D721Med (cell line): ENCODE results near the gene LRFN3.
"Not testable (repeated sequence)": the region's sequence is repeated elsewhere in the genome, so short reads cannot be mapped to it uniquely, and the experiment has no call there.

Experiments used
- DNase-seq: peaks from one replicate; pipeline ENCODE4 v3.0.0; 2011; ENCODE audit warnings: low spot score; ENCODE audit not compliant: insufficient read length
- FAIRE-seq: peaks from 2 replicates; lab custom pipeline; 2011; peaks lifted over from hg19 to GRCh38; lab: Jason Lieb, UNC
- CTCF ChIP-seq: IDR thresholded peaks from 2 replicates; pipeline ENCODE4 v1.5.1; 2012; ENCODE audit warnings: mild to moderate bottlenecking, control low read depth; ENCODE audit not compliant: insufficient read depth; ENCODE audit errors: missing control alignments

LRFN3 gene

GRCh38 chr19:35935911-35936737 lies at the start of gene LRFN3:
TSS of gene LRFN3 (plus strand) at chr19:35936374. CDS start at chr19:35939426, 3,052 bp downstream.
- FAIRE-seq = no peak

GRCh38 chr19:35887197-35887596 lies 49.0 kb upstream of the LRFN3 start:
- TF ChIP-seq CTCF = no peak
- no peak for FAIRE-seq
- DNase-seq = peak; percentile 12

More at GRCh38 chr19:35935911-35936737, at the start of gene LRFN3:
- TF ChIP-seq CTCF = no peak
- DNase-seq = peak; percentile 93

GRCh38 chr19:35888398-35888797 lies 47.8 kb upstream of the LRFN3 start:
- no peak for TF ChIP-seq CTCF
- no peak for FAIRE-seq
- peak; percentile 3 for DNase-seq

GRCh38 chr19:35889370-35890112 lies 46.6 kb upstream of the LRFN3 start:
- DNase-seq = peak; percentile 1
- no peak for TF ChIP-seq CTCF
- FAIRE-seq = no peak

GRCh38 chr19:35890113-35890650 lies 46.0 kb upstream of the LRFN3 start:
- DNase-seq (peak; percentile 2), FAIRE-seq (no peak)
- no peak for TF ChIP-seq CTCF

GRCh38 chr19:35891819-35892218 lies 44.4 kb upstream of the LRFN3 start:
- DNase-seq, FAIRE-seq: not testable (repeated sequence)

GRCh38 chr19:35894342-35894741 lies 41.8 kb upstream of the LRFN3 start:
- DNase-seq (no peak), FAIRE-seq (no peak)
- TF ChIP-seq CTCF = no peak
